Endothelial cell of umbilical vein (primary cell): ENCODE data around the gene RBM39.
"Not testable (repeated sequence)": the region's sequence is repeated elsewhere in the genome, so short reads cannot be mapped to it uniquely, and the experiment has no call there.

ENCODE experiments used
- CTCF ChIP-seq, 2 donors: IDR thresholded peaks; 1 replicate in 1 of 2; 2 replicates in 1 of 2; pipeline ENCODE4 v1.5.1; 2011; ENCODE audit warnings: low read length in 2 of 2, mild to moderate bottlenecking in 2 of 2, moderate library complexity in 2 of 2, control low read depth in 1 of 2, inconsistent platforms in 1 of 2, low read depth in 1 of 2; ENCODE audit not compliant: insufficient read depth in 1 of 2; ENCODE audit errors: extremely low read depth in 1 of 2
- EZH2 ChIP-seq: IDR thresholded peaks from 2 replicates; pipeline ENCODE4 v1.6.1; 2012; ENCODE audit warnings: borderline replicate concordance, low read depth, mild to moderate bottlenecking, moderate library complexity, low read length, inconsistent platforms; ENCODE audit not compliant: severe bottlenecking
- POLR2AphosphoS5 ChIP-seq: IDR thresholded peaks from 2 replicates; pipeline ENCODE4 v1.6.1; 2012; ENCODE audit warnings: low read depth, mild to moderate bottlenecking, control low read depth, low read length, moderate library complexity; ENCODE audit not compliant: insufficient read depth

GRCh38 chr20:35706591-35707529, 35.2 kb downstream of the RBM39 start:
- not testable (repeated sequence) for TF ChIP-seq CTCF (IDR thresholded peaks at IDR 0.05; ENCODE audit: extremely low read depth in 1 of 2, insufficient read depth in 1 of 2, low read depth in 1 of 2, low read length in 2 of 2); POLR2AphosphoS5; EZH2
